ENCODE data around the gene INPP5K. TPM values are rescaled to one million over a fixed set of nuclear protein-coding genes. Genes with fewer than 3 reads are reported as not detected.

INPP5K gene
- total RNA-seq, 1 experiment from 2014 or later: 29.4 TPM

DNA sequence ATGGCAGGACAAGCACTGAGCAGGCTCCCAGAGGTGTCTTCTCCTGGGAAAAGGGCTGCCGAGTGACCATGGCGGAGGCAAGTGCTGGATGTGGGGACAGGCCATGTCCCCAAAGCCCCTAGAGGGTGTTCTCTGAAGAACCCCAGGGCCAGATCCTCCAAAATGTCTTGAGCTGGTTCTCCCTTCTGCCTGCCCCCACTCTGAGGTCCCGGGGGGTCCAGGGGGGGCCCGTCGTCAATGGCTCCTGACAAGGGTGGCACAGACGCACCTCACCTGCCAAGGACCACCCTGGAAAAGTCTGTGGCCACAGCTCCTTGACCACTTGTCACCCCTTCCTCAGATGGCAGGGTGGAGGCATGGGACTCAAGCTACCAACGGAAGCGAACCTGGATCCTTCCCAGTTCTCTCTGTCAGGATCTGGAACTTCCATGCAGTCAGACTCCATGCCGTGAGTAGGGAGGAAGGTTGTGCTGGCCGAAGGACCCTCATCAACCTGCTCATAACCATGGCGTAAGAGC is 21.6 kb downstream of the INPP5K start:
- H3K56ac ChIP-seq (ENCODE audit: insufficient read length, low read depth, low read length): no peak overlapping the region
- DNase-seq: no peak
- no peaks in the 10 kb centered on the region for H3K27me3 ChIP-seq (ENCODE audit: insufficient read depth, low read length)
- H3K79me2 ChIP-seq (ENCODE audit: insufficient read depth, low read length): no peaks in the 10 kb centered on the region
- H4K8ac ChIP-seq (replicated peaks; ENCODE audit: insufficient read length, low read depth, low read length): no peak overlapping the region
- no peak overlapping the region for H2AK5ac ChIP-seq (ENCODE audit: insufficient read length, low read length)
- H2BK120ac ChIP-seq (ENCODE audit: low read depth, low read length, poor library complexity, severe bottlenecking): no peak overlapping the region
- H3K23me2 ChIP-seq (ENCODE audit: insufficient read length, low read depth, low read length, poor library complexity, severe bottlenecking): peaks cover 13% of the 10 kb centered on the region
- WGBS (ENCODE audit: extremely low coverage, insufficient read length, low lambda C conversion rate): no CpG with 5 or more reads among the region's 11 CpGs
- H3K36me3 Mint-ChIP-seq (ENCODE audit: insufficient read depth in 1 of 3, low read depth in 3 of 3): peaks cover 0 to 12% (median 3%) of the 10 kb centered on the region in 3 experiments; a peak in 3 of 7 replicates
- no peak overlapping the region for H3K18ac ChIP-seq (ENCODE audit: insufficient read length, low read depth, low read length)
- H3K27ac ChIP-seq (ENCODE audit: insufficient read length, low read depth, low read length): no peak overlapping the region
- H3K4me3 Mint-ChIP-seq: no peak overlapping the region
- no peak overlapping the region for H2BK12ac ChIP-seq (ENCODE audit: insufficient read length, low read depth, low read length)
- H4K5ac ChIP-seq (ENCODE audit: insufficient read length, low read depth, low read length): no peak overlapping the region
- H3K4ac ChIP-seq (ENCODE audit: low read depth, low read length): no peak overlapping the region
- no peaks in the 10 kb centered on the region for H3K27me3 Mint-ChIP-seq (ENCODE audit: low read depth)
- no peak overlapping the region for H2AFZ ChIP-seq (ENCODE audit: low read length)
- H3K14ac ChIP-seq (ENCODE audit: insufficient read depth, low read length): no peak overlapping the region
- no peak overlapping the region for H4K91ac ChIP-seq (ENCODE audit: insufficient read length, low read depth, low read length)
- no peak overlapping the region for H2BK20ac ChIP-seq (ENCODE audit: low read depth, low read length, poor library complexity, severe bottlenecking)
- H3K79me1 ChIP-seq (ENCODE audit: insufficient read depth, low read depth, low read length, poor library complexity, severe bottlenecking): no peaks in the 10 kb centered on the region
- no peak overlapping the region for H3K4me2 ChIP-seq (ENCODE audit: insufficient read depth, insufficient read length, low read length)
- no peak overlapping the region for H2BK5ac ChIP-seq (ENCODE audit: insufficient read length, low read length)
- H2BK15ac ChIP-seq (ENCODE audit: low read depth, low read length): no peak overlapping the region
- no peaks in the 10 kb centered on the region for H3K9me3 Mint-ChIP-seq
- no peaks in the 10 kb centered on the region for H3K9me3 ChIP-seq (ENCODE audit: control insufficient read depth, low read depth, low read length)
- no peak overlapping the region for H3T11ph ChIP-seq (ENCODE audit: low read length)
- H3K23ac ChIP-seq (ENCODE audit: insufficient read length, low read depth, low read length): no peak overlapping the region
- no peak for TF ChIP-seq CTCF (conservative IDR thresholded peaks at IDR 0.05)
- peaks cover 9 to 17% of the 10 kb centered on the region in 2 experiments for H3K4me1 Mint-ChIP-seq
- no peaks in the 10 kb centered on the region for H4K20me1 ChIP-seq (ENCODE audit: control insufficient read depth, insufficient read depth, insufficient read length)
- H3K4me1 ChIP-seq (ENCODE audit: insufficient read depth, low read length): no peaks in the 10 kb centered on the region
- H3K9ac ChIP-seq (ENCODE audit: extremely low read depth, insufficient read length, low read length): no peak overlapping the region
- H3K27ac Mint-ChIP-seq: no peak overlapping the region

All from H9 (cell line).